ENCODE results near the gene ZNF837.
"Not testable (repeated sequence)": the region's sequence is repeated elsewhere in the genome, so short reads cannot be mapped to it uniquely, and the experiment has no call there.

ZNF837 gene

DNA sequence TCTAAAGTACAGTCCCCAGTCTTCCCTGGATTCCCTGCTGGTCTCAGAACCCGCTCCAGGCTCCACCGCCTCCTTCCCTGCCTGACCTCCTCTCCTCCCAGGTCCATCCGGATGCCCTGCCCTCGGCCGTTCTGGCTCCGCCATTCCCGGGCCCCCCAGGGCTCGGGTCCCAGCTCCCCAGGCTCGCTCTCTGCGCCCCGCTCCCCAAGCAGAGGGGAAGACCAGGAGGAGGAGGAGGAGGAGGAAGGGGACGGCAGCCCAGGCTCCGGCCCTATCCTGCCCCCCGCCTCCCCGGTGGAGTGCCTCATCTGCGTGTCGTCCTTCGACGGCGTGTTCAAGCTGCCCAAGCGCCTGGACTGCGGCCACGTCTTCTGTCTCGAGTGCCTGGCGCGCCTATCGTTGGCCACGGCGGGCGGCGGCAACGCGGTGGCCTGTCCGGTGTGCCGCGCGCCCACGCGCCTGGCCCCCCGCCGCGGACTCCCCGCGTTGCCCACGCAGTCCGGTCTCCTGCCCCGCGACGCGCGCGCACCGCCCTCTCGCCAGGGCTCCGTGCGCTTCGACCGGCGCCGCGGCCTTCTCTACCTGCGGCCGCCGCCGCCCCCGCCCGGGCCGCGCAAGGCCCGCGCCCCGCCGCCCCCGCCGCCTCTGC lies 15.3 kb upstream of the ZNF837 start:
- DNase-seq (ENCODE audit: low read depth): no peak

DNA sequence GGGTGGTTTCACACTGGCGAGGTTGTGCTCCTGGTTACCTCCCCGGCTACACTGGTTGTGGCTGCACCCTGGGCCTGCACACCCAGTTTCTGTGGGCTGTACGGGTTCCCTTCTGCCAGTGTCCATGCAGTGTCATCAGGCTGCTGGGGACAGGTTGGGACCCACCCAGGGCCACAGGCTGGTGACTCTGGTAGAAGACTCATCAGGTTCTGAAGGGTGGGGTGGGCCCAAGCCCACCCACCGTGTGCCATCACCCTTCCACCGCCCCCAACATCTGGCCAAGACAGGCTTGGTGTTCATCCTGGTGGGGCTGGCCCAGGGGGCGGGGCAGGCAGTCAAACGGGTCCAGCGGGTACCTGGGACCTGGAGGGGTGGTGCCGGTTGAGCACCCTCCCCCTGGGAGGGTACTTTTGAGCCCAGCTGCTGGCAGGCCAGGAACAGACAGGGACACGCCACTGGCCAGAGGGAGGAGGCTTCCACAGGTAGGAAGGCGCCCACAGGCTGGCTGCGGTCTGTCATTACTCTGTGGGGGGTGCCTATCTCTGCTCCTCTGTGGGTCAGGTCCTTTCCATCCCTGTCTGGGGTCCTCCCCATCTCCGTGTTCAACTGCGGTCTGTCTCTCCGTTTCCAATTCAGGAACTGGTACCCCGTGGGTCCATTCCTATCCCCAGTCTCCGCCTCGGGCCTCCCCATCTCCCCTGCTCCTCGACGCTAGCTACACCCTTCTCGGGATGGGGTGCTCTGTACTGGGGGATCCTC lies 14.6 kb upstream of the ZNF837 start, which contains the start of gene RNF225:
Gene RNF225, plus strand, starts transcription at position 437 of the 759 bp plus-strand sequence. CDS start 434 bp downstream, outside the sequence.
- DNase-seq (ENCODE audit: low read depth): no peak

DNA sequence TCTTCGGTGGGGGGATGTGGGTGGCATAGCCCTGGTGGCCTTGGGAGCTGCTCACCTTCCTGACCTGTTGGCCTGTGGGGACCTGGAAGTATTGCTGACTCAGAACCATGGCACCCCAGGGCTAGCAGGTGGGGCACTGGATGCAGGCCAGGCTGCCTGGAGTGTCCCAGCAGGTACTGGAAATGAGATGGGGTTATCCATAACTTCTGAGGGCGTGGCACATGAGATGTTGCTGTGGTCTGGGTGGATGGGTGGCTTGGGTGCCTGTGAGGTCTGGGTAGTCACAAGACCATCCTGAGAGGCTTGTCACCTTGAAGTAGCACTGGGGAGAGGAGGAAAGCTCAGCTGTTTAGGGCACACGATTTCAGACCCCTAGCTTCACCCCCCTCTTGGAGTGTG lies 14.0 kb upstream of the ZNF837 start:
- DNase-seq (ENCODE audit: low read depth): no peak

DNA sequence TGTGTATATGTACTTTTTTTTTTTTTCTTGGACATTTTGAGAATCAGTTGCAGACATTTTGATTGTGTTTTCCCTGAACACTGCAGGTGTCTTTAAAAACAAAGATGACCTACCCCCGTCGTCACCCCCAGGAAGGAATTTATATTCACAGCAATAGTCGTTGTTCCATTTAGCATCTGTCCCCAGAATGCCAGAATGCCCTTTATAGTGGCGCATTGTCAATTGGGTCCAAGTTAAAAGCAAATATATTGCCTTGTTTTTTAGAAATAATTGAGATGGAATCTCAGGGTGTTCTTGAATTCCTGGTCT lies 12.8 kb upstream of the ZNF837 start:
- DNase-seq (ENCODE audit: low read depth): no peak

DNA sequence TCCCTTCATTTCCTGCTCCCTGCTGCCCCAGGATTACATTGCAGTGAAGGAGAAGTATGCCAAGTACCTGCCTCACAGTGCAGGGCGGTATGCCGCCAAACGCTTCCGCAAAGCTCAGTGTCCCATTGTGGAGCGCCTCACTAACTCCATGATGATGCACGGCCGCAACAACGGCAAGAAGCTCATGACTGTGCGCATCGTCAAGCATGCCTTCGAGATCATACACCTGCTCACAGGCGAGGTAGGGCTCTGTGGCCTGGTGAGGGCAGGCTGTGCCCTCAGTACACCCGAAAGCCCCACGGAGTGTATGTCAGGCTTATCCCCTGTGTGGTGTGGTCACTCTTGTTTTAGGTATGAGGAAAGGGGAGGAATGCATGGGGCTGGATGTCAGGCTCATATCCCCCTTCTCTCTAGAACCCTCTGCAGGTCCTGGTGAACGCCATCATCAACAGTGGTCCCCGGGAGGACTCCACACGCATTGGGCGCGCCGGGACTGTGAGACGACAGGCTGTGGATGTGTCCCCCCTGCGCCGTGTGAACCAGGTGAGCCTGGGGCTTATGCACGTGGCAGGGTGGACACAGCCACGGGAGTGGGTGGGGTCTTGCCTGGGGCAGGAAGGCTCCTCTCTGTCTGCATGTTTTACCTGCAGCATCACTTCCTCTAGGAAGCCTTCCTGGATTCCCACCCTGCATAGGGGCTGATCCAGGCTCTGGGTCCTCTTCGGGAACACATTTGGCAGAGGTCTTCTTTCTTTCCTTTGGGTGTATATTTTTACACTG lies 12.3 kb upstream of the ZNF837 start:
- DNase-seq (ENCODE audit: low read depth): no peak

DNA sequence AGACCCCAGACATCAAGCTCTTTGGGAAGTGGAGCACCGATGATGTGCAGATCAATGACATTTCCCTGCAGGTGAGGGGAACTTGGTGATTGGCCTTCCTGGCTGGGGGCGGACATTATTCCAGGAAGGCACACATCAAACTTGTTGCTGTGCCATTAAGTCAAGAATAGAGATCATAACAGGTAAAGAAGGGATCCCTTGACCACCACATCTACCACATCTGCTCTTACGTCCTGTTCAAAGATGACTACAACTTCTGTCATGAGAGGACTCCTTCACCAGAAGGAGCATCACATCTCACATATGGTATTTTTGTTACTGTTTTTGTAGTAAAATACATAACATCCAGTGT lies 7.3 kb upstream of the ZNF837 start:
- no peak for DNase-seq (ENCODE audit: low read depth)

DNA sequence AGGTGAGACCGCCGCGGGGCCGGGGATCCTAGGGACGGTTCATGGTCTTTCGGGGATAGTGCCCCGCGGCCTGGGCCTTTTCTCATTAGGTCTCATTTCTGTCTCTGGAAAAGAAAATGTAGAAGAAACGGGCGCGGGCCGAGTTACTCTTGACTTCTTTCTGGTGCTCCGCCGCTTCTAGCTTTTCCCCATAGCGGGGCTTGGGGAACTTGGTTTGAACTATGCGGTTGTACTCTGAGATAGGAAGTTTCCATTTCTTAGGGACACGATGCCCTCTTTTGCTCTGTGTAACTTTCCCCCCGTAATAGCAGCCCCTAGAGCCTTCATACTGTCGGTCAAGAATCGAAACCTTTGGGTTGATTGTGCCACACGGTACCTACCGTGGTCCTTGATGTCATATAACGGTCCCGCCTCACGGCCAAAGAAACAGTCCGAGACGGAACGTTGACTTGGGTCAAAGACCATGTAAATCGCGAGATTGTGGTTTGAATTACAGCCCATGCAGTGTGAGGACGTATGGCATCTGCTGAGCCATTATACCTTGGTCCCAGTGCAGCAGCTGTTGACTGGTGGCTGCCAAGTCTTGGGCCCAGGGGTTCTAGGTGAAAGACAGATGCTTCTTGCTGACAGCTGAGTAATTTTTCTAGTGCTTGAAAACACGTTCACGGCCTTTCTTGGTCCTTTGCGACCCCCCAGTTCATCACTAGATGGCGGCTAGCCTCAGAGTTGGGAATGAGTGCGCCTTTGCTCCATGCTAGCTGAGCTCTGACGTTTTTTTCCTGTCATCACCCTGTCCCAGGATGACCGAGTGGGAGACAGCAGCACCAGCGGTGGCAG lies 6.7 kb upstream of the ZNF837 start:
- no peak for DNase-seq (ENCODE audit: low read depth)

DNA sequence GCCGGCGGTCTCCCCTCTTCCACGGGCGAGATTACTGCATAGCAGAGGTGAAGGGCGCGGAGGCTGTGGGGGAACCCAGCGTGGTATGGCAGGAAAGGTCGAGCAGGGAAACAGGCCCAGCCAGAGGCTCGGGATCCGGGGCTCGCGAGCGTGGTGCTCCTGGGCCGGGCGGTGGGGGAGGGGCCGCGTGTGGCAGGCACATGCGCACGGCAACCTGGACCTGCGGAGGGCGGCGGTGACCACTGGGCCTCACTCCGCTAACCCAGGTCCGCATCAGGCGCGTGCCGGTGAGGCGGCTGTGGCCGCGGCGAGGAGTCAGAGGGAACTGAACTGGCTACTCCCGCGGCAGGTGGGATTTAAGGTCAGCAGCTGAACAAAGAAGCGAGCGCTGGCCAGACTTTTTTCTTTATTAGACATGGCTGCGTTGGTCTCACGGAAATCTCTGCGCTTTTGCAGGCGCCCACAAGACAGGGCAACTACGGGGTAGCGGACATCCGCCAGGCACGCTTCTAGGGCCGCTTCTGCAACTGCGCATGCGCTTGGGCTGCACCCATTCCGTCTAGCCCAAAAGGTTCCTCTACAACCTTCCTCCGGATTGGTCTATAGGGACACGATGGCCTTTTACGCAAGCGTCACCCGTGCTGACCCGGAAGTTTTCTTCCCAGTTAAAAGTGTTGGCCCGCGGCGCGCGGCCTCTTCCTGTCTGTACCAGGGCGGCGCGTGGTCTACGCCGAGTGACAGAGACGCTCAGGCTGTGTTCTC lies 5.9 kb upstream of the ZNF837 start, which contains the start of gene RPS5:
Gene RPS5, plus strand, starts transcription at position 694 of the 762 bp plus-strand sequence. CDS start 869 bp downstream, outside the sequence.
- peak; percentile 96 for DNase-seq (ENCODE audit: low read depth)

DNA sequence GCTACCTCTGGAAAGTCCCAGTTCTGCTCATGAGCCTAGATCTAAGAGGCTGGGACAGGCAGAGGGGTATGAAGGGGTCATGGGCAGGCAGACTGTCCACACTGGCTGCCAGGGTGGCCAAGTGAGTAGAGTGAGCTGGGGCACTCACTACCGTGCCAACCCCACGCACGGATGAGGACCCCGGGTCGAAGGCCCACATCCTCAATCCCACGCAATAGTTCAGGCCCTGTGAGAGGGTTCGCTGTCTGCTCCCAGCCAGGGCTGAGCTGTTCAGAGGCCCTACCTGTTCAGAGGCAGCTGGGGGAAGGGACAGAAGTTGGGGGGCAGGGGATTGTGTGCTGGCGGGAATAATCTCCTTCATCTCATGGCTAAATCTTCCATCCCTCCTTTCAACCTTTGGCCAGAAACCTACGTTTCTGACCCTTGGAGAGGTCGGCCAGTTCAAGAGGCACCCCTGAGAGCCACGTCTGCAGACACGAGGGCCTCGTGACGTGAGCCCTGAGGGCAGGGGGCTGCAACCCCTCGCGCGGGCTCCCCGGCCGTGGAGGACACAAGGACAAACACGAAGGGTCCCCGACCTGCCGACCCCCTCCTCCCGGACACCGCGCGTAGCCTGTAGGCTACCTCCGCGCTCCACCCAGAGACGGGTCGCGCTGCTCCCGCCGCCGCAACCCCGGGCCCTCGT lies 5.2 kb upstream of the ZNF837 start:
- no peak for DNase-seq (ENCODE audit: low read depth)

DNA sequence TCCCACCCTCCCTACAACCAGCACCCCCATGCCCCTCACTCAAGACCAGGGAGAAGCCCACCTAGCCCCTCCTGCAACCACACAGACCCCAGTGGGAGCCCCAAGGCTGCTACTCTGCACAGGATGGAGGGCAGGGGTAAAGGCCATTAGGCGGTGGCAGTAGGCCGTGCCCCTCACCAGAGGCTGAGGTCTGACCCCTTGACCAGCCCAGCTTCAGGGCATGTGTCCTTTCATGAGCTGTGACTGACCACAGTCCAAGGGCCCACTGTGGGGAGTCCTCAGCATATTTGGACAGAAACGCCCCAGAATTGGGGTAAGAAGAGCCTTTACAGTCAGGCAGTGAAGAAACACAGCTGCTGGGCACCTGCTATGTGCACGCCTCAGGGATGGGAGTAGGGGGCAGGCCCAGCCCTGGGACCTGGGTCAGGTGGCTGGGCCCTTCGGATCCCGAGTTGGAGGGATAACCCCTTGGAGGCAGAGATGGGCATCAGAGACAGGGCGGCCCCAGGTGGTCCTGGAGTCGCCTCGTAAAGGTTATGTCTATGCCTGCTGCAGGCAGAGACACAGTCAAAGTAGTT lies 4.6 kb upstream of the ZNF837 start:
- no peak for DNase-seq (ENCODE audit: low read depth)

DNA sequence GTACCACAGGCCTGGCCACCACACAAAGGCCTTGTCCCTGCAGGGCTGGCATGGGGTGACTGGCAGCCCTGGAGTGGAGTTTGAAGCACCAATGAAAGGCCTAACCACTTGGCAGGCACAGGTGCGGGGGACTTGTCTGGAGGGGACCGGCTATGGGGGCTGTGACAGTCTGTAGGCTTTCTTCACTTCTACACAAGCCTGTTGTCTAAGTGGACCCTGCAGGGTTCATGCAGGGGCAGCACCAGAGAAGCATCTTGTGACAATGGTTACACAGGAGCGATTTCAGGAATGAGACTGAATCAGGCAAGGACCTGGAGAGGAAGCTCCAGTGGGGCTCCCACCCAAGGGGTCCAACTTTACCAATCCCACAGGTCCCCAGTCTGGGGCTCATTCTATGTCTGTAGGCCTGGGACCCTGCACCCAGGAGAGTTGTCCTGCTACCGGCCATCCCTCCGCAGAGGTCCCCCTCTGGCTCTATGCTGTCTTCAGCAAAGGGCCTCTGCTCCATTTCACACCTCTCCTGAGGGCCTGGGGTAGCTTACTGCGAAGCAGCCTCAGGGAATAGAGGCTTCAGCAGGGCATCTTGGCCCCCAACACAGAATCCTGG lies 2.3 kb upstream of the ZNF837 start:
- no peak for DNase-seq (ENCODE audit: low read depth)

DNA sequence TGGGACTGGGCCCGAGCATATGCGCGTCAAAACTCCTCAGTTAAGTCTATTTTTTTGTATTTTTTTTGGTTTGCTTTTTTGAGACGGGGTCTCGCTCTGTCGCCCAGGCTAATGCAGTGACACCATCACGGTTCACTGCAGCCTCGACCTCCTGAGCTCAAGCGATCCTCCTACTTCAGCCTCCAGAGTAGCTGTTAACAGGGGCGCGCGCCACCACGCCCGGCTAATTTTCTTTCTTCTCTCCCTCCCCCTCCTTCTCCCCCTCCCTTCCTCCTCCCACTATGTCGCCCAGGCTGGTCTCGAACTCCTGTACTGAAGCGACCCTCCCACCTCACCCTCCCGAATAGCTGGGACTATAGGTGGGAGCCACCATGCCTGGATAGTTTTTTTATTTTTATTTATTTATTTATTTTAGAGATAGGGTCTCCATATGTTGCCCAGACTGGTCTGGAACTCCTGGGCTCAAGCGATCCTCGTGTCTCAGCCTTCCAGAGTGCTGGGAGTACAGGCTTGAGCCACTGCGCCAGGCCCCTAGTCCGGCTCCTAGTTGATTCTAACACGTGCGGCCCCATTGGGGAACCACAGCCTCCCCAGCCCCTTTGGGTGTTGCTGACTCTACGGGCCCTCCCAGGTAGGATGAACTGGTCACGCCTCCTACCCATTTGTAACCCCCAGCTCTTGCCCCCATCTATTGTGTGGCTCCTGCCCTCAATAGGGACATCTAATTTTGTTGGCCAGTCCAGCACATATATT lies 806 bp upstream of the ZNF837 start:
- DNase-seq (ENCODE audit: low read depth): no peak

DNA sequence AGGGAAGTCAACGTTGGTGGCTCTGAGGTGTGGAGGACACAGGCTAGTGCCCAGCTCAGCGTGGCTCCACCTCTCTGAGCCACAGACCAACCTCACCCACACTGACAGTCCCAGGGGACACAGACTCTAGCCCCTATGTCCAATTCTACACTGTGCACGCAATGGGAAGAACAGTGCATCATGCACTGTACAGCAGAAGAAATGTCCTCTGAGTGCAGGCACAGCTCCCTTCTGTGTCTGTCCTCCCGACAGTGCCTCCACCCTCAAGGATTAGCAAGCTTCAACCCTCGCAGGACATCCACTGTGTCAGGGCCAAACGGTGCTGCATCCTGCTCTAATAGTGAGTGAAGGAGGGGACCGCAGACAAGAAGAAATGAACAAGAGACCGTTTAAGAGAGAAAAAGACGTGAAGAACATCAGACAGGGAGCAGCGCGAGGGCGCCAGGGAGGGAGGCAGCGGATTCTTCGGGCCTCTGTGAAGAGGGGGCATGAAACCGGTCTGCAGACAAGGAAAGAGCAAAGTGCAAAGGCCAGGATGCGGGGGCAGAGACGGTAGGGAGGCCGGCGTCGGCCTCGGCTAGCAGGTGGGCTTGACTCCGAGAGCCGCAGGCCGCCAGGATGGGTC lies 681 bp downstream of the ZNF837 start:
- DNase-seq (ENCODE audit: low read depth): no peak

DNA sequence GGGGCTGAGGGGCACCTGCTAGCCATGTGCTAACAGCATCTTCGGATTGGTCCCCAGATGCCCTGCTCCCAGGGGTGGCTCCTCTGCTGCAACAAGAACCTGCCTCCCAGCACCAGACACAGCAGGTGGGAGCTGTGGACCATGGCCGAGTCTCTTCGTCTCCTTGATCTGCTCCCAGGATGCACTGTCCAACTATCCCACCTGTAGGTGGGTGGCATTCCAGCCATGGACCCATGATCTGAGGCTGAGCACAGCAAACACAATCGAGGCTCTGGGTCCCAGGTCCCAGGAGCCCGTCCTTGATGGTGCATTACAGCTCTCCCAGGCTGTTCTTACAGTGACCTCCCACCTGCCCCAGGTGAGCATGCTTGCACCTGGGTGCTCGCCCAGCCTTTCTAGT lies 1.6 kb downstream of the ZNF837 start:
- no peak for DNase-seq (ENCODE audit: low read depth)

DNA sequence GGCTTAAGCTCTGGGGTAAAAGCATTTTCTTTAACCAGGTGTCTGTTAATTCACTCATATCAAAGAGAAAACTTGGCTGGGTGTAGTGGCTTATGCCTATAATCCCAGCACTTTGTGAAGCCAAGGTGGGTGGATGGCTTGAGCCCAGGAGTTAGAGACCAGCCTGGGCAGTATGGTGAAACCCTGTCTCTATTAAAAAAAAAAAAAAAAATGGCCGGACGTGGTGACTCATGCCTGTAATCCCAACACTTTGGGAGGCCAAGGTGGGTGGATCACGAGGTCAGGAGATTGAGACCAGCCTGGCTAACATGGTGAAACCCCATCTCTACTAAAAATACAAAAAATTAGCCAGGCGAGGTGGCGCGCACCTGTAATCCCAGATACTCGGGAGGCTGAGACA lies 4.1 kb downstream of the ZNF837 start:
- DNase-seq (ENCODE audit: low read depth): not testable (repeated sequence)

DNA sequence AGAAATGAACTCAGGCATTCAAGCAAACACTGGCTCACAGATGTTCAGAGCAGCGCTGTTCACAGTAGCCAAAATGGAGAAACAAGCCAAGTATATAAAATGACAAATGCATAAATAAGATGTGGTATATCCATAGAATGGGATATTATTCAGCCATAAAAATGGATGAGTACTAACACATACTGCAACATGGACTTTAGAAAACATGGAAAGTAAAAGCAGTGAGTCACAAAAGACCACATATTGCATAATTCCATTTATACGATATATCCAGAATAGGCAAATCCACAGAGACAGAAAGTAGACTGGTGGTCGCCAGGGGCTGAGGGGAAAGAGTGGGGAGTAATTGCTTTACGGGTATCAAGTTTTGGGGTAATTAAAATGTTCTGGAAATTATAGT lies 6.6 kb downstream of the ZNF837 start:
- DNase-seq (ENCODE audit: low read depth): peak; percentile 40

DNA sequence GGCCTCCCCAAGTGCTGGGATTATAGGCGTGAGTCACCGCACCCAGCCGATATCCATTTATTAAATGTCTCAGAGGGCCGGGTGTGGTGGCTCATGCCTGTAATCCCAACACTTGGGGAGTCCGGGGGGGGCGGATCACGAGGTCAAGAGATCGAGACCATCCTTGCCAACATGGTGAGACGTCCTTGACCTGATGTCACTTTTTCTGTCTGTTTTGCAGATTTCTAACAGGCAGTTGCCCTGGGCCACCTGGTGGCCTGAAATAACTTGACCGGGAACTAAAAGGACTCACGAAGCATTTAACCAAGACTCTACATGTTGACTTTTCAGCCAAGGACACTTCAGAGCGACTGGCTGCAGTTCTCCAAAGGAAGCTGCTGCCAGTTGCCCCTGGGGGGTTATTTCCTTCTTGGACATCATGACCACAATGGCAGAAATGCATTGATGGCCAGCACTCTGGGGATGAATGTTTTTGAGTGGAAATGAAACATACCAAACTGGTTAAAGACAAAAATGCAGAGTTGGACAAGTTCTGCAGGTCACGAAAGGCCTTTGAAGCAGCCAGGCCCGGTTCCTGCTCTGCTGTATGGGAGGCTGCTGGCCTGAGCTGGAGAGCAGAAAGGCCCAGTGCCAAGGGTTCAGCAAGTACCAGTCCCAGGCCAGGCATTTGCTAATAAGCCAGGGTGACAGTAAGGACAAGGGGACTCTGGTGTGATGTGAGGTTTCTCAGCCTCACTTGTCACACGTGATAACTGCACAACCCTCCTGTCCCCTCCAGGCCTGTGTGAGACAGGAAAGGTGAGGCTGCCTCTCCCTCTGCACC lies 8.3 kb downstream of the ZNF837 start:
- DNase-seq (ENCODE audit: low read depth): no peak
